GM21528 (cell line): ENCODE measurements around the gene AFF1.
"Not testable (repeated sequence)": the region's sequence is repeated elsewhere in the genome, so short reads cannot be mapped to it uniquely, and the experiment has no call there.

Experiments
- ATAC-seq: cut with Tn5 transposase; IDR thresholded peaks from one replicate; pipeline ENCODE4 v1.9.1; 2021; ENCODE audit warnings: mild to moderate bottlenecking, moderate library complexity; ENCODE audit not compliant: unreplicated experiment, low FRiP score

The AFF1 gene

GRCh38 chr4:87073199-87074120 is 138.6 kb downstream of the AFF1 start:
- peak; percentile 96 for ATAC-seq

GRCh38 chr4:87074121-87074488 is 139.3 kb downstream of the AFF1 start:
- peak; percentile 53 for ATAC-seq

- no peak for ATAC-seq
Measured at GRCh38 chr4:87075876-87076275, 141.1 kb downstream of the AFF1 start.

GRCh38 chr4:87076690-87077358 is 142.0 kb downstream of the AFF1 start:
- ATAC-seq = no peak

GRCh38 chr4:87077914-87078585 is 143.2 kb downstream of the AFF1 start:
- ATAC-seq = no peak

- no peak for ATAC-seq
Measured at GRCh38 chr4:87078987-87079486, 144.2 kb downstream of the AFF1 start.

- ATAC-seq = no peak
Measured at GRCh38 chr4:87079967-87080366, 145.2 kb downstream of the AFF1 start.

GRCh38 chr4:87080462-87080861 is 145.7 kb downstream of the AFF1 start:
- no peak for ATAC-seq

- ATAC-seq = no peak
Measured at GRCh38 chr4:87081826-87082225, 147.0 kb downstream of the AFF1 start.

- ATAC-seq = not testable (repeated sequence)
Measured at GRCh38 chr4:87085732-87086131, 150.9 kb downstream of the AFF1 start.

- no peak for ATAC-seq
Measured at GRCh38 chr4:87086143-87086805, 151.5 kb downstream of the AFF1 start.

GRCh38 chr4:87087015-87087414 is 152.2 kb downstream of the AFF1 start:
- no peak for ATAC-seq

GRCh38 chr4:87087420-87087819 is 152.6 kb downstream of the AFF1 start:
- no peak for ATAC-seq

- ATAC-seq = no peak
Measured at GRCh38 chr4:87088186-87088585, 153.4 kb downstream of the AFF1 start.

GRCh38 chr4:87089368-87089767 is 154.6 kb downstream of the AFF1 start:
- no peak for ATAC-seq

GRCh38 chr4:87090305-87090704 is 155.5 kb downstream of the AFF1 start:
- ATAC-seq = no peak

- no peak for ATAC-seq
Measured at GRCh38 chr4:87092389-87093141, 157.8 kb downstream of the AFF1 start.

GRCh38 chr4:87093443-87094123 is 158.8 kb downstream of the AFF1 start:
- ATAC-seq = peak; percentile 84

GRCh38 chr4:87097075-87097474 is 162.3 kb downstream of the AFF1 start:
- no peak for ATAC-seq
